HEK293 (cell line): ENCODE results near the gene PSMD13.

Experiments used
- CTCF ChIA-PET: fragments of 350-600 bp; formaldehyde crosslinking; extraction: SDS; loops from one replicate; lab custom pipeline; 2021; ENCODE audit warnings: antibody characterized with exemption; lab: Yijun Ruan, JAX
- POLR2A ChIA-PET: fragments of 300-600 bp; formaldehyde crosslinking; extraction: SDS; loops from one replicate; lab custom pipeline; 2020; ENCODE audit warnings: antibody characterized with exemption, inconsistent platforms; lab: Yijun Ruan, JAX
- H3K27ac ChIP-seq: fragments of 200-500 bp; sonication (Bioruptor generic); 2 replicates; pipeline ENCODE4 v1.5.1; 2014; ENCODE audit warnings: low read depth, low read length, control low read depth, inconsistent platforms; ENCODE audit errors: extremely low read depth
- H3K36me3 ChIP-seq, 2 experiments: fragments of 200-500 bp in 1 of 2; sonication (Bioruptor generic) in 1 of 2; 1 replicate in 1 of 2; 2 replicates in 1 of 2; pipeline ENCODE4 v1.5.1; 2014 to 2017; ENCODE audit warnings: inconsistent platforms in 2 of 2, low read length in 2 of 2; ENCODE audit not compliant: control insufficient read depth in 2 of 2, insufficient read depth in 1 of 2
- H3K4me1 ChIP-seq: fragments of 200-500 bp; sonication (Bioruptor generic); 2 replicates; pipeline ENCODE4 v1.5.1; 2014; ENCODE audit warnings: mild to moderate bottlenecking, low read length, inconsistent platforms; ENCODE audit not compliant: control insufficient read depth, insufficient read depth
- H3K4me3 ChIP-seq: 2 replicates; pipeline ENCODE4 v1.5.1; 2011; ENCODE audit warnings: low read depth, mild to moderate bottlenecking, control low read depth, low read length, moderate library complexity
- H3K9me3 ChIP-seq: fragments of 200-500 bp; sonication (Bioruptor generic); 2 replicates; pipeline ENCODE4 v1.5.1; 2014; ENCODE audit warnings: low read depth, low read length, inconsistent platforms; ENCODE audit not compliant: control insufficient read depth, insufficient read depth
- CTCF ChIP-seq: fragments of 450-650 bp; formaldehyde crosslinking; IDR thresholded peaks from 2 replicates; pipeline ENCODE4 v1.5.1; 2016; ENCODE audit warnings: missing biosample characterization, missing genetic modification characterization
- FEZF1 ChIP-seq: fragments of 450-650 bp; formaldehyde crosslinking; IDR thresholded peaks from 2 replicates; pipeline ENCODE4 v1.5.1; 2016; ENCODE audit warnings: missing biosample characterization, missing genetic modification characterization
- RBAK ChIP-seq: fragments of 450-650 bp; formaldehyde crosslinking; IDR thresholded peaks from 2 replicates; pipeline ENCODE4 v1.5.1; 2016; ENCODE audit warnings: missing biosample characterization, missing genetic modification characterization
- SP3 ChIP-seq: fragments of 450-650 bp; formaldehyde crosslinking; IDR thresholded peaks from 2 replicates; pipeline ENCODE4 v1.5.1; 2016; ENCODE audit warnings: missing biosample characterization, missing genetic modification characterization
- ZBTB7A ChIP-seq: fragments of 450-650 bp; formaldehyde crosslinking; IDR thresholded peaks from 2 replicates; pipeline ENCODE4 v1.5.1; 2016; ENCODE audit warnings: low read depth, missing biosample characterization, missing genetic modification characterization
- ZIC2 ChIP-seq: fragments of 450-650 bp; formaldehyde crosslinking; IDR thresholded peaks from 2 replicates; pipeline ENCODE4 v1.5.1; 2016; ENCODE audit warnings: missing biosample characterization, missing genetic modification characterization
- ZNF146 ChIP-seq: fragments of 450-650 bp; formaldehyde crosslinking; IDR thresholded peaks from 2 replicates; pipeline ENCODE4 v1.5.1; 2016; ENCODE audit warnings: missing biosample characterization, missing genetic modification characterization
- ZNF155 ChIP-seq: fragments of 450-650 bp; formaldehyde crosslinking; IDR thresholded peaks from 2 replicates; pipeline ENCODE4 v1.5.1; 2016; ENCODE audit warnings: missing biosample characterization, missing genetic modification characterization
- ZNF335 ChIP-seq: fragments of 450-650 bp; formaldehyde crosslinking; conservative IDR thresholded peaks from 2 replicates; pipeline ENCODE4 v1.5.1; 2016; ENCODE audit warnings: missing biosample characterization, missing genetic modification characterization
- ZNF341 ChIP-seq: fragments of 450-650 bp; formaldehyde crosslinking; IDR thresholded peaks from 2 replicates; pipeline ENCODE4; 2016; ENCODE audit warnings: low read depth, missing biosample characterization, missing genetic modification characterization
- ZNF416 ChIP-seq: fragments of 450-650 bp; formaldehyde crosslinking; IDR thresholded peaks from 2 replicates; pipeline ENCODE4 v1.5.1; 2016; ENCODE audit warnings: missing biosample characterization, missing genetic modification characterization
- ZNF521 ChIP-seq: fragments of 450-650 bp; formaldehyde crosslinking; IDR thresholded peaks from 2 replicates; pipeline ENCODE4 v1.5.1; 2017; ENCODE audit warnings: missing biosample characterization, mild to moderate bottlenecking, missing genetic modification characterization
- ZNF548 ChIP-seq: fragments of 450-650 bp; formaldehyde crosslinking; IDR thresholded peaks from 2 replicates; pipeline ENCODE4 v1.5.1; 2016; ENCODE audit warnings: missing biosample characterization, missing genetic modification characterization
- ZNF549 ChIP-seq: fragments of 450-650 bp; IDR thresholded peaks from 2 replicates; pipeline ENCODE4 v1.5.1; 2018; ENCODE audit warnings: missing biosample characterization, missing genetic modification characterization, mild to moderate bottlenecking, inconsistent platforms, moderate library complexity
- ZNF600 ChIP-seq: fragments of 450-650 bp; formaldehyde crosslinking; IDR thresholded peaks from 2 replicates; pipeline ENCODE4 v1.5.1; 2016; ENCODE audit warnings: missing biosample characterization, missing genetic modification characterization
- ZNF658 ChIP-seq: fragments of 450-650 bp; formaldehyde crosslinking; IDR thresholded peaks from 2 replicates; pipeline ENCODE4; 2016; ENCODE audit warnings: missing biosample characterization, missing genetic modification characterization
- ZNF677 ChIP-seq: fragments of 450-650 bp; IDR thresholded peaks from 2 replicates; pipeline ENCODE4 v1.5.0; 2018; ENCODE audit warnings: missing biosample characterization, mild to moderate bottlenecking, missing genetic modification characterization, moderate library complexity
- TF ChIP-seq, protein P1 (sequence below): fragments of 450-650 bp; formaldehyde crosslinking; IDR thresholded peaks from 2 replicates; pipeline ENCODE4 v1.5.1; 2016; ENCODE audit warnings: missing biosample characterization, missing genetic modification characterization
- TF ChIP-seq, protein P2 (sequence below): fragments of 450-650 bp; formaldehyde crosslinking; IDR thresholded peaks from 2 replicates; pipeline ENCODE4 v1.5.1; 2016; ENCODE audit warnings: missing biosample characterization, missing genetic modification characterization
- TF ChIP-seq, protein P3 (sequence below): fragments of 450-650 bp; formaldehyde crosslinking; IDR thresholded peaks from 2 replicates; pipeline ENCODE4 v1.5.1; 2016; ENCODE audit warnings: missing biosample characterization, missing genetic modification characterization
- TF ChIP-seq, protein P4 (sequence below): fragments of 450-650 bp; formaldehyde crosslinking; IDR thresholded peaks from 2 replicates; pipeline ENCODE4 v1.5.1; 2016; ENCODE audit warnings: missing biosample characterization, missing genetic modification characterization, borderline replicate concordance

The PSMD13 gene

GRCh38 chr11:200224-201003 lies 36.4 kb upstream of the PSMD13 start (continued):
- TF ChIP-seq, protein P1, sequence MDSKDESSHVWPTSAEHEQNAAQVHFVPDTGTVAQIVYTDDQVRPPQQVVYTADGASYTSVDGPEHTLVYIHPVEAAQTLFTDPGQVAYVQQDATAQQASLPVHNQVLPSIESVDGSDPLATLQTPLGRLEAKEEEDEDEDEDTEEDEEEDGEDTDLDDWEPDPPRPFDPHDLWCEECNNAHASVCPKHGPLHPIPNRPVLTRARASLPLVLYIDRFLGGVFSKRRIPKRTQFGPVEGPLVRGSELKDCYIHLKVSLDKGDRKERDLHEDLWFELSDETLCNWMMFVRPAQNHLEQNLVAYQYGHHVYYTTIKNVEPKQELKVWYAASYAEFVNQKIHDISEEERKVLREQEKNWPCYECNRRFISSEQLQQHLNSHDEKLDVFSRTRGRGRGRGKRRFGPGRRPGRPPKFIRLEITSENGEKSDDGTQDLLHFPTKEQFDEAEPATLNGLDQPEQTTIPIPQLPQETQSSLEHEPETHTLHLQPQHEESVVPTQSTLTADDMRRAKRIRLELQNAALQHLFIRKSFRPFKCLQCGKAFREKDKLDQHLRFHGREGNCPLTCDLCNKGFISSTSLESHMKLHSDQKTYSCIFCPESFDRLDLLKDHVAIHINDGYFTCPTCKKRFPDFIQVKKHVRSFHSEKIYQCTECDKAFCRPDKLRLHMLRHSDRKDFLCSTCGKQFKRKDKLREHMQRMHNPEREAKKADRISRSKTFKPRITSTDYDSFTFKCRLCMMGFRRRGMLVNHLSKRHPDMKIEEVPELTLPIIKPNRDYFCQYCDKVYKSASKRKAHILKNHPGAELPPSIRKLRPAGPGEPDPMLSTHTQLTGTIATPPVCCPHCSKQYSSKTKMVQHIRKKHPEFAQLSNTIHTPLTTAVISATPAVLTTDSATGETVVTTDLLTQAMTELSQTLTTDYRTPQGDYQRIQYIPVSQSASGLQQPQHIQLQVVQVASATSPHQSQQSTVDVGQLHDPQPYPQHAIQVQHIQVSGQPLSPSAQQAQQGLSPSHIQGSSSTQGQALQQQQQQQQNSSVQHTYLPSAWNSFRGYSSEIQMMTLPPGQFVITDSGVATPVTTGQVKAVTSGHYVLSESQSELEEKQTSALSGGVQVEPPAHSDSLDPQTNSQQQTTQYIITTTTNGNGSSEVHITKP (tag by site-specific recombination) = no peak
- no peak for TF ChIP-seq ZBTB7A
- TF ChIP-seq, all 188 proteins: peak for 0

GRCh38 chr11:201966-202365 lies 34.8 kb upstream of the PSMD13 start:
- TF ChIP-seq FEZF1 (tag by site-specific recombination) = no peak
- TF ChIP-seq ZNF548 = no peak
- TF ChIP-seq ZNF677 (tag by site-specific recombination) = no peak
- no peak for TF ChIP-seq ZIC2 (tag by site-specific recombination)
- TF ChIP-seq ZNF521 = no peak
- no peak for TF ChIP-seq ZNF341 (tag by site-specific recombination)
- TF ChIP-seq, protein P2, sequence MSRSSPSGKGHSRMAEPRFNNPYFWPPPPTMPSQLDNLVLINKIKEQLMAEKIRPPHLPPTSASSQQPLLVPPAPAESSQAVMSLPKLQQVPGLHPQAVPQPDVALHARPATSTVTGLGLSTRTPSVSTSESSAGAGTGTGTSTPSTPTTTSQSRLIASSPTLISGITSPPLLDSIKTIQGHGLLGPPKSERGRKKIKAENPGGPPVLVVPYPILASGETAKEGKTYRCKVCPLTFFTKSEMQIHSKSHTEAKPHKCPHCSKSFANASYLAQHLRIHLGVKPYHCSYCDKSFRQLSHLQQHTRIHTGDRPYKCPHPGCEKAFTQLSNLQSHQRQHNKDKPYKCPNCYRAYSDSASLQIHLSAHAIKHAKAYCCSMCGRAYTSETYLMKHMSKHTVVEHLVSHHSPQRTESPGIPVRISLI (tag by site-specific recombination) = no peak
- no peak for TF ChIP-seq CTCF
- TF ChIP-seq ZNF335 (tag by site-specific recombination) = no peak
- no peak for TF ChIP-seq ZNF155 (tag by site-specific recombination)
- no peak for TF ChIP-seq ZNF416 (tag by site-specific recombination)
- TF ChIP-seq SP3 (tag by site-specific recombination) = no peak
- TF ChIP-seq ZNF146 (tag by site-specific recombination) = no peak
- TF ChIP-seq, protein P3, sequence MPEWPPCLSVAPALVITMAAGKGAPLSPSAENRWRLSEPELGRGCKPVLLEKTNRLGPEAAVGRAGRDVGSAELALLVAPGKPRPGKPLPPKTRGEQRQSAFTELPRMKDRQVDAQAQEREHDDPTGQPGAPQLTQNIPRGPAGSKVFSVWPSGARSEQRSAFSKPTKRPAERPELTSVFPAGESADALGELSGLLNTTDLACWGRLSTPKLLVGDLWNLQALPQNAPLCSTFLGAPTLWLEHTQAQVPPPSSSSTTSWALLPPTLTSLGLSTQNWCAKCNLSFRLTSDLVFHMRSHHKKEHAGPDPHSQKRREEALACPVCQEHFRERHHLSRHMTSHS (tag by site-specific recombination) = no peak
- no peaks in the 10 kb centered on the region for H3K9me3 ChIP-seq
- ChIA-PET POLR2A (no interaction called here), CTCF (no interaction called here)
- no peaks in the 10 kb centered on the region for H3K4me1 ChIP-seq
- H3K27ac ChIP-seq = no peak overlapping the region
- H3K36me3 ChIP-seq = peaks cover 0 to 33% of the 10 kb centered on the region in 2 experiments; a peak in 1 of 3 replicates
- no peak overlapping the region for H3K4me3 ChIP-seq

DNA sequence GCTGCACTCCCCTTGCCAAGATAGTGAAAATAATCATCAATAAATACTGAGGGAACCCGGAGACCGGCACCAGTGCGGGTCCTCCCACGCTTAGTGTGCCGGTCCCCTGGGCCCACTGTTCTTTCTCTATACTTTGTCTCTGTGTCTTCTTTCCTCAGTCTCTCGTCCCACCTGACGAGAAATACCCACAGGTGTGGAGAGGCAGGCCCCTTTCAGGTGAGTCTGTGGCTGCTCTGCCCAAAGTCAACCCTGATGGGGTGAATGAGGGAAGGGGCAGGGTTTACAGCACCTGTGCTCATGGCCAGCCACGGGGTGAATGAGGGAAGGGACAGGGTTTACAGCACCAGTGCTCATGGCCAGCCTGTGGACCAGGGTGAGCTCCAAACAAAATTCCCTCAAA lies 34.3 kb upstream of the PSMD13 start:
- H3K9me3 ChIP-seq = no peaks in the 10 kb centered on the region
- no peak overlapping the region for H3K27ac ChIP-seq
- no peak overlapping the region for H3K4me3 ChIP-seq
- H3K36me3 ChIP-seq = peaks cover 0 to 33% of the 10 kb centered on the region in 2 experiments; a peak in 1 of 3 replicates
- no peaks in the 10 kb centered on the region for H3K4me1 ChIP-seq
- POLR2A ChIA-PET = no interaction called here
- CTCF ChIA-PET = interaction anchor here (1.1 kb wide), 1 partner anchor 48 kb away, joined by 5 read pairs; no protein-coding TSS in a partner anchor
- TF ChIP-seq RBAK (no peak), ZNF658 (tag by site-specific recombination) (no peak), ZNF600 (tag by site-specific recombination) (no peak), ZNF549 (no peak)
- TF ChIP-seq, protein P4, sequence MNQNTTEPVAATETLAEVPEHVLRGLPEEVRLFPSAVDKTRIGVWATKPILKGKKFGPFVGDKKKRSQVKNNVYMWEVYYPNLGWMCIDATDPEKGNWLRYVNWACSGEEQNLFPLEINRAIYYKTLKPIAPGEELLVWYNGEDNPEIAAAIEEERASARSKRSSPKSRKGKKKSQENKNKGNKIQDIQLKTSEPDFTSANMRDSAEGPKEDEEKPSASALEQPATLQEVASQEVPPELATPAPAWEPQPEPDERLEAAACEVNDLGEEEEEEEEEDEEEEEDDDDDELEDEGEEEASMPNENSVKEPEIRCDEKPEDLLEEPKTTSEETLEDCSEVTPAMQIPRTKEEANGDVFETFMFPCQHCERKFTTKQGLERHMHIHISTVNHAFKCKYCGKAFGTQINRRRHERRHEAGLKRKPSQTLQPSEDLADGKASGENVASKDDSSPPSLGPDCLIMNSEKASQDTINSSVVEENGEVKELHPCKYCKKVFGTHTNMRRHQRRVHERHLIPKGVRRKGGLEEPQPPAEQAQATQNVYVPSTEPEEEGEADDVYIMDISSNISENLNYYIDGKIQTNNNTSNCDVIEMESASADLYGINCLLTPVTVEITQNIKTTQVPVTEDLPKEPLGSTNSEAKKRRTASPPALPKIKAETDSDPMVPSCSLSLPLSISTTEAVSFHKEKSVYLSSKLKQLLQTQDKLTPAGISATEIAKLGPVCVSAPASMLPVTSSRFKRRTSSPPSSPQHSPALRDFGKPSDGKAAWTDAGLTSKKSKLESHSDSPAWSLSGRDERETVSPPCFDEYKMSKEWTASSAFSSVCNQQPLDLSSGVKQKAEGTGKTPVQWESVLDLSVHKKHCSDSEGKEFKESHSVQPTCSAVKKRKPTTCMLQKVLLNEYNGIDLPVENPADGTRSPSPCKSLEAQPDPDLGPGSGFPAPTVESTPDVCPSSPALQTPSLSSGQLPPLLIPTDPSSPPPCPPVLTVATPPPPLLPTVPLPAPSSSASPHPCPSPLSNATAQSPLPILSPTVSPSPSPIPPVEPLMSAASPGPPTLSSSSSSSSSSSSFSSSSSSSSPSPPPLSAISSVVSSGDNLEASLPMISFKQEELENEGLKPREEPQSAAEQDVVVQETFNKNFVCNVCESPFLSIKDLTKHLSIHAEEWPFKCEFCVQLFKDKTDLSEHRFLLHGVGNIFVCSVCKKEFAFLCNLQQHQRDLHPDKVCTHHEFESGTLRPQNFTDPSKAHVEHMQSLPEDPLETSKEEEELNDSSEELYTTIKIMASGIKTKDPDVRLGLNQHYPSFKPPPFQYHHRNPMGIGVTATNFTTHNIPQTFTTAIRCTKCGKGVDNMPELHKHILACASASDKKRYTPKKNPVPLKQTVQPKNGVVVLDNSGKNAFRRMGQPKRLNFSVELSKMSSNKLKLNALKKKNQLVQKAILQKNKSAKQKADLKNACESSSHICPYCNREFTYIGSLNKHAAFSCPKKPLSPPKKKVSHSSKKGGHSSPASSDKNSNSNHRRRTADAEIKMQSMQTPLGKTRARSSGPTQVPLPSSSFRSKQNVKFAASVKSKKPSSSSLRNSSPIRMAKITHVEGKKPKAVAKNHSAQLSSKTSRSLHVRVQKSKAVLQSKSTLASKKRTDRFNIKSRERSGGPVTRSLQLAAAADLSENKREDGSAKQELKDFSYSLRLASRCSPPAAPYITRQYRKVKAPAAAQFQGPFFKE (tag by site-specific recombination) = no peak
